Muscle layer of colon (tissue), 2 donors: Measurements from ENCODE around the gene ADTRP.

Experiments
- H3K27ac ChIP-seq: one replicate; pipeline ENCODE4 v1.7.0; 2013; ENCODE audit warnings: low read depth, mild to moderate bottlenecking, low read length, moderate library complexity
- H3K27me3 ChIP-seq, 2 donors: one replicate each; pipeline ENCODE4 v1.7.0; 2013; ENCODE audit warnings: low read length in 2 of 2, mild to moderate bottlenecking in 2 of 2; ENCODE audit not compliant: insufficient read depth in 2 of 2, control insufficient read depth in 1 of 2
- H3K36me3 ChIP-seq: one replicate; pipeline ENCODE4 v1.7.0; 2013; ENCODE audit warnings: mild to moderate bottlenecking, low read length; ENCODE audit not compliant: insufficient read depth
- H3K4me1 ChIP-seq: one replicate; pipeline ENCODE4 v1.7.0; 2013; ENCODE audit warnings: mild to moderate bottlenecking, low read length; ENCODE audit not compliant: insufficient read depth
- H3K4me3 ChIP-seq, 2 donors: one replicate each; pipeline ENCODE4 v1.7.0; 2013; ENCODE audit warnings: low read length in 2 of 2, low read depth in 1 of 2, mild to moderate bottlenecking in 1 of 2, moderate library complexity in 1 of 2
- H3K9ac ChIP-seq: one replicate; pipeline ENCODE4 v1.7.0; 2013; ENCODE audit warnings: low read length
- H3K9me3 ChIP-seq: one replicate; pipeline ENCODE4 v1.7.0; 2013; ENCODE audit warnings: mild to moderate bottlenecking, low read length
- donor health status: abdominal sarcoma.
- donor health status: Adenocarcinoma of cecum.

Gene ADTRP

GRCh38 chr6:11750682-11751081 is 27.9 kb downstream of the ADTRP start:
- no peak overlapping the region for H3K27ac ChIP-seq
- H3K4me1 ChIP-seq = no peaks in the 10 kb centered on the region
- H3K27me3 ChIP-seq = no peaks in the 10 kb centered on the region
- H3K36me3 ChIP-seq = no peaks in the 10 kb centered on the region
- H3K9me3 ChIP-seq = no peaks in the 10 kb centered on the region
- no peak overlapping the region for H3K9ac ChIP-seq
- no peak overlapping the region for H3K4me3 ChIP-seq

GRCh38 chr6:11748591-11749210 is 29.9 kb downstream of the ADTRP start:
- H3K27me3 ChIP-seq = no peaks in the 10 kb centered on the region
- no peak overlapping the region for H3K27ac ChIP-seq
- no peak overlapping the region for H3K4me3 ChIP-seq
- H3K9ac ChIP-seq = no peak overlapping the region
- H3K36me3 ChIP-seq = no peaks in the 10 kb centered on the region
- H3K9me3 ChIP-seq = no peaks in the 10 kb centered on the region
- peaks cover 14% of the 10 kb centered on the region for H3K4me1 ChIP-seq

GRCh38 chr6:11747021-11747420 is 31.6 kb downstream of the ADTRP start:
- Histone ChIP-seq H3K27me3 (no peaks in the 10 kb centered on the region), H3K9ac (no peak overlapping the region), H3K4me3 (no peak overlapping the region), H3K9me3 (no peaks in the 10 kb centered on the region), H3K36me3 (no peaks in the 10 kb centered on the region), H3K4me1 (peaks cover 14% of the 10 kb centered on the region), H3K27ac (no peak overlapping the region)

GRCh38 chr6:11744753-11745152 is 33.9 kb downstream of the ADTRP start:
- Histone ChIP-seq H3K9me3 (no peaks in the 10 kb centered on the region), H3K4me3 (no peak overlapping the region), H3K27ac (no peak overlapping the region), H3K27me3 (no peaks in the 10 kb centered on the region), H3K36me3 (no peaks in the 10 kb centered on the region), H3K9ac (no peak overlapping the region), H3K4me1 (peaks cover 14% of the 10 kb centered on the region)

- Histone ChIP-seq H3K27me3 (no peaks in the 10 kb centered on the region), H3K9me3 (no peaks in the 10 kb centered on the region), H3K27ac (peak overlapping the region; percentile 56)
Measured at GRCh38 chr6:11744101-11744500, 34.5 kb downstream of the ADTRP start.

GRCh38 chr6:11740875-11741274 is 37.7 kb downstream of the ADTRP start:
- no peaks in the 10 kb centered on the region for H3K36me3 ChIP-seq
- no peak overlapping the region for H3K4me3 ChIP-seq
- peaks cover 14% of the 10 kb centered on the region for H3K4me1 ChIP-seq
- H3K9me3 ChIP-seq = no peaks in the 10 kb centered on the region
- no peak overlapping the region for H3K27ac ChIP-seq
- no peaks in the 10 kb centered on the region for H3K27me3 ChIP-seq
- no peak overlapping the region for H3K9ac ChIP-seq

More at GRCh38 chr6:11744101-11744500, 34.5 kb downstream of the ADTRP start:
- H3K4me1 ChIP-seq = peaks cover 14% of the 10 kb centered on the region
- no peak overlapping the region for H3K9ac ChIP-seq
- H3K36me3 ChIP-seq = no peaks in the 10 kb centered on the region
- H3K4me3 ChIP-seq = no peak overlapping the region

GRCh38 chr6:11738661-11739375 is 39.8 kb downstream of the ADTRP start:
- Histone ChIP-seq H3K4me3 (no peak overlapping the region), H3K36me3 (no peaks in the 10 kb centered on the region), H3K9me3 (no peaks in the 10 kb centered on the region), H3K9ac (no peak overlapping the region), H3K4me1 (no peaks in the 10 kb centered on the region), H3K27ac (no peak overlapping the region), H3K27me3 (no peaks in the 10 kb centered on the region)

- no peak overlapping the region for H3K4me3 ChIP-seq
- H3K9me3 ChIP-seq = no peaks in the 10 kb centered on the region
- no peaks in the 10 kb centered on the region for H3K27me3 ChIP-seq
- no peaks in the 10 kb centered on the region for H3K36me3 ChIP-seq
- no peak overlapping the region for H3K27ac ChIP-seq
- no peaks in the 10 kb centered on the region for H3K4me1 ChIP-seq
- no peak overlapping the region for H3K9ac ChIP-seq
Measured at GRCh38 chr6:11738234-11738633, 40.4 kb downstream of the ADTRP start.

- H3K4me1 ChIP-seq = no peaks in the 10 kb centered on the region
- no peak overlapping the region for H3K9ac ChIP-seq
- no peaks in the 10 kb centered on the region for H3K36me3 ChIP-seq
- H3K9me3 ChIP-seq = no peaks in the 10 kb centered on the region
- no peak overlapping the region for H3K27ac ChIP-seq
- no peaks in the 10 kb centered on the region for H3K27me3 ChIP-seq
- no peak overlapping the region for H3K4me3 ChIP-seq
Measured at GRCh38 chr6:11736601-11737000, 42.0 kb downstream of the ADTRP start.

GRCh38 chr6:11734861-11735613 is 43.6 kb downstream of the ADTRP start:
- Histone ChIP-seq H3K4me1 (no peaks in the 10 kb centered on the region), H3K4me3 (no peak overlapping the region), H3K9me3 (no peaks in the 10 kb centered on the region), H3K27ac (no peak overlapping the region), H3K36me3 (no peaks in the 10 kb centered on the region), H3K27me3 (no peaks in the 10 kb centered on the region), H3K9ac (no peak overlapping the region)

- no peak overlapping the region for H3K9ac ChIP-seq
- no peaks in the 10 kb centered on the region for H3K4me1 ChIP-seq
- H3K27ac ChIP-seq = no peak overlapping the region
- no peaks in the 10 kb centered on the region for H3K36me3 ChIP-seq
- no peaks in the 10 kb centered on the region for H3K9me3 ChIP-seq
- no peak overlapping the region for H3K4me3 ChIP-seq
- H3K27me3 ChIP-seq = no peaks in the 10 kb centered on the region
Measured at GRCh38 chr6:11732036-11732631, 46.5 kb downstream of the ADTRP start.
